ENCODE data around the gene FBF1. TPM values are rescaled to one million over a fixed set of nuclear protein-coding genes. Genes with fewer than 3 reads are reported as not detected.
"Not testable (repeated sequence)": the region's sequence is repeated elsewhere in the genome, so short reads cannot be mapped to it uniquely, and the experiment has no call there.

The FBF1 gene
- total RNA-seq, 1 experiment from 2014 or later = 13.5 TPM

DNA sequence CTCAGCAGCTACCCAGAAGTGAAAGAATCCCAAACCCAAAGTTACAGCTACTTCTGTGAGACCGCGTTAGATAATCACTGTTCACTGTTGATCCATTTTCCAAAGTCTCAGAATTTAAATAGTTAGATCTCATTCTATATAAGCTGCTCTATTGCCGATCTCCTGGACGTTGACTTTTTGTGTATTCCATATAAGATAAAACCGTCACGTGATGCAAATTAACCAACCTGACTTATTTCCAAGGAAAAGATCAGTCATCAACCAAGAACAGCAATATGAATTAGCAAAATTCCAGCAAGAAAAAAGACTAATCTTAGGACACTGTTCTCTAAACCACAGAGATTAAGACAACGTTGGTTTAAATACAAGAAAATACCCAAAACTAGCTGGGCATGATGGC, 29.8 kb upstream of the FBF1 start:
- DNase-seq = no peak
- Histone ChIP-seq H3K4me3 (no peak overlapping the region), H3K36me3 (peaks cover 12% of the 10 kb centered on the region; the same call in 1 of the 2 replicates), H3K27ac (no peak overlapping the region), H3K4me1 (no peaks in the 10 kb centered on the region), H3K27me3 (no peaks in the 10 kb centered on the region), H3K9me3 (replicated peaks) (no peaks in the 10 kb centered on the region)

- Histone ChIP-seq H3K4me1 (no peaks in the 10 kb centered on the region), H3K4me3 (no peak overlapping the region), H3K27ac (no peak overlapping the region), H3K9me3 (replicated peaks) (no peaks in the 10 kb centered on the region), H3K36me3 (peaks cover 12% of the 10 kb centered on the region; the same call in 1 of the 2 replicates), H3K27me3 (no peaks in the 10 kb centered on the region)
- DNase-seq = no peak
Observed at GRCh38 chr17:75970011-75970523, 29.2 kb upstream of the FBF1 start.

DNA sequence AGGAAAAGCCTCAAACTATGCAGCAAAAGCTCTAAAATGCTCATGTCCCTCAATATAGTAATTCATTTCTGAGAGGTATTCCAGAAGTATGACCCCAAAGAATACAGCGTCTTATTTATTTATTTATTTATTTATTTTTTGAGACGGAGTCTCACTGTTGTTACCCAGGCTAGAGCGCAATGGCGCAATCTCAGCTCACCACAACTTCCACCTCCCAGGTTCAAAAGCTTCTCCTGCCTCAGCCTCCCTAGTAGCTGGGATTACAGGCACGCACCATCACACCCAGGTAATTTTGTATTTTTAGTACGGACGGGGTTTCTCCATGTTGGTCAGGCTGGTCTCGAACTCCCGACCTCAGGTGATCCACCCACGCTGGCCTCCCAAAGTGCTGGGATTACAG, 28.2 kb upstream of the FBF1 start:
- not testable (repeated sequence) for H3K27ac ChIP-seq; H3K9me3 ChIP-seq (replicated peaks); DNase-seq; H3K4me1 ChIP-seq; H3K27me3 ChIP-seq; H3K4me3 ChIP-seq
- peaks cover 12% of the 10 kb centered on the region; the same call in 1 of the 2 replicates for H3K36me3 ChIP-seq

- Histone ChIP-seq H3K4me1 (no peaks in the 10 kb centered on the region), H3K4me3 (no peak overlapping the region), H3K27ac (no peak overlapping the region), H3K9me3 (replicated peaks) (no peaks in the 10 kb centered on the region), H3K27me3 (no peaks in the 10 kb centered on the region), H3K36me3 (peaks cover 10% of the 10 kb centered on the region; the same call in 1 of the 2 replicates)
- DNase-seq = no peak
Observed at GRCh38 chr17:75965468-75965867, 24.6 kb upstream of the FBF1 start.

DNA sequence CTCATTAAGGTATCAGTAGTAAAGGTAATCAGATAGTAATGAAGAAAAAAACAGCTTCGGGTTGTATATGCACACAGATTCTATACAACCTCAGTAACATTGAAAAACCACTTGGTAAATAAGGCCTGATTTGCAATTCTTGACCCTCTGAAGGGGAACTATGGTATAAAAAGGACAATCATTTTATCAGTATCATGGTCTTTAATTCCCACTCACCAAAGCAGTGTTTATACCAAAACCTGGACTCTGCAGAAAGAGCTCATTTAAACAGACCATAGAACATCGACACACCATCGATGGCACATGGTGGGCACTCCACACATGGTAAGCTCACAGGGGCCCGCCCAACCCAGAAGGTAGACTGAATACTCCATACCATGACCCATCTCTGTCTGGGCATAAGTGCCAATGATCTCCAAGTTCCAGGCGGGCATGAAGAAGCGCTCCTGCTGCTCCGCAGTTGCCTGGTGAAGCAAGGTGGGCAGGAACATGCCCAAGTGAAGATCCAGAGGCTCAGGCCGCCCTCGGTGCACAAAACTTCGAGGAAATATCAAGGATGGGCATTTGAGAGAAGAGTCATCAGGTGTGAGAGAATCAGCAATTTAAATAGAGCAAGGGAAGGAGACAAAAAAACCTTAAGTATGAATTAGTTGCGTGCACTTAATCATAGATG, 19.1 kb upstream of the FBF1 start:
- no peaks in the 10 kb centered on the region for H3K9me3 ChIP-seq (replicated peaks)
- H3K4me3 ChIP-seq = no peak overlapping the region
- no peaks in the 10 kb centered on the region for H3K27me3 ChIP-seq
- peaks cover 21% of the 10 kb centered on the region for H3K36me3 ChIP-seq
- H3K27ac ChIP-seq = no peak overlapping the region
- H3K4me1 ChIP-seq = no peaks in the 10 kb centered on the region
- no peak for DNase-seq

- no peak overlapping the region for H3K27ac ChIP-seq
- H3K4me3 ChIP-seq = no peak overlapping the region
- H3K4me1 ChIP-seq = no peaks in the 10 kb centered on the region
- H3K36me3 ChIP-seq = peaks cover 21% of the 10 kb centered on the region
- H3K27me3 ChIP-seq = no peaks in the 10 kb centered on the region
- no peaks in the 10 kb centered on the region for H3K9me3 ChIP-seq (replicated peaks)
- DNase-seq = no peak
Observed at GRCh38 chr17:75959051-75959838, 18.4 kb upstream of the FBF1 start.

GRCh38 chr17:75950855-75951554, 10.2 kb upstream of the FBF1 start:
- Histone ChIP-seq H3K4me1 (peaks cover 20% of the 10 kb centered on the region), H3K27me3 (no peaks in the 10 kb centered on the region), H3K27ac (peak overlapping the region; percentile 47), H3K9me3 (replicated peaks) (no peaks in the 10 kb centered on the region), H3K36me3 (peaks cover 50% of the 10 kb centered on the region), H3K4me3 (no peak overlapping the region)
- peak; percentile 88 to 94 for DNase-seq

GRCh38 chr17:75950421-75950820, 9.6 kb upstream of the FBF1 start:
- DNase-seq = peak; percentile 19 to 58
- Histone ChIP-seq H3K4me3 (no peak overlapping the region), H3K4me1 (peaks cover 22% of the 10 kb centered on the region), H3K36me3 (peaks cover 45% of the 10 kb centered on the region), H3K27me3 (no peaks in the 10 kb centered on the region), H3K9me3 (replicated peaks) (no peaks in the 10 kb centered on the region), H3K27ac (peak overlapping the region; percentile 47)

GRCh38 chr17:75945211-75945610, 4.4 kb upstream of the FBF1 start:
- Histone ChIP-seq H3K27ac (no peak overlapping the region), H3K36me3 (peaks cover 26% of the 10 kb centered on the region), H3K4me1 (peaks cover 18% of the 10 kb centered on the region), H3K27me3 (no peaks in the 10 kb centered on the region), H3K9me3 (replicated peaks) (no peaks in the 10 kb centered on the region), H3K4me3 (no peak overlapping the region)
- peak in 1 of 2 experiments; percentile 61 for DNase-seq

- Histone ChIP-seq H3K27ac (no peak overlapping the region), H3K4me1 (peaks cover 13% of the 10 kb centered on the region), H3K36me3 (peaks cover 15% of the 10 kb centered on the region), H3K27me3 (no peaks in the 10 kb centered on the region), H3K4me3 (no peak overlapping the region), H3K9me3 (replicated peaks) (no peaks in the 10 kb centered on the region)
- no peak for DNase-seq
Observed at GRCh38 chr17:75943491-75943890, 2.6 kb upstream of the FBF1 start.

DNA sequence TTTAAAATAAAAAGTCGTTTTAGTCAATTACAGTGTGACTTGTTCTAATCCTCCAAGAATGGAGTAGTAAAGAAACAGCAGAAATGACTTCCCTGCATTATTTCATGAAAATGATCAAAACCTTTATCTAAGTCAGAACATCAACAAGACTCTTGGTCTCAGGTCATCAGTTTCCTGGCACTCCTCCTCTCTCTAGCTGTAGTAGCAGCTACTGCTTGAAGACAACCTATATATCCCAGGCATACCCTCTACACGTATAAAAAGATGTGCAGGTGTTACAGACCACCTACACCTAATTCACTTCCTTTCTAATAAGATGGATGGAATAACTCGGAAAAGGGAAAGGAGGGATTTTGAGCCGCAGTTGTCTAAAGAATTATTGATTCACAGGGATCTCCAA, 1.6 kb upstream of the FBF1 start:
- DNase-seq = no peak
- no peaks in the 10 kb centered on the region for H3K9me3 ChIP-seq (replicated peaks)
- H3K27me3 ChIP-seq = no peaks in the 10 kb centered on the region
- H3K4me3 ChIP-seq = no peak overlapping the region
- peaks cover 13% of the 10 kb centered on the region for H3K4me1 ChIP-seq
- H3K36me3 ChIP-seq = peaks cover 9% of the 10 kb centered on the region; the same call in 1 of the 2 replicates
- H3K27ac ChIP-seq = no peak overlapping the region

DNA sequence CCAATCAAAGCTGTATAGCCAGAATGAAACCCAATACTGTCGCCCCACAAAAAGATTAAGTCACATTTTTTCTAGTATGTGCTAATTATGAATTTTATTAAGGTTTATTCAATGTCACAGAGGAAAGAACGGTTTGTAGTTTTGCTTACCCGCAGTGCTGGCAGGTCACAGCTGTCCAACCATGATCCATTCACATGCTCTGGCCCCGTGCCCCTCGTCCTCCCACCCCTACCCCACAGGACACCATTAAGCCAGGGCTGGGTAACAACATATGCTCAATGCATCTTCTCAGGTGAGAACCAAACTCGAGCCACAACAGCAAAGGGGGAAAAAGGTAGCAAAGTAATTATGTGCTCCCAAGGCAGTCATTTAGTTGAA, 589 bp upstream of the FBF1 start:
- H3K36me3 ChIP-seq = peaks cover 5% of the 10 kb centered on the region; the same call in 1 of the 2 replicates
- no peaks in the 10 kb centered on the region for H3K9me3 ChIP-seq (replicated peaks)
- no peaks in the 10 kb centered on the region for H3K27me3 ChIP-seq
- H3K4me1 ChIP-seq = peaks cover 13% of the 10 kb centered on the region
- H3K4me3 ChIP-seq = peak overlapping the region; percentile 70
- DNase-seq = peak; percentile 33 to 49
- H3K27ac ChIP-seq = peak overlapping the region; percentile 56

DNA sequence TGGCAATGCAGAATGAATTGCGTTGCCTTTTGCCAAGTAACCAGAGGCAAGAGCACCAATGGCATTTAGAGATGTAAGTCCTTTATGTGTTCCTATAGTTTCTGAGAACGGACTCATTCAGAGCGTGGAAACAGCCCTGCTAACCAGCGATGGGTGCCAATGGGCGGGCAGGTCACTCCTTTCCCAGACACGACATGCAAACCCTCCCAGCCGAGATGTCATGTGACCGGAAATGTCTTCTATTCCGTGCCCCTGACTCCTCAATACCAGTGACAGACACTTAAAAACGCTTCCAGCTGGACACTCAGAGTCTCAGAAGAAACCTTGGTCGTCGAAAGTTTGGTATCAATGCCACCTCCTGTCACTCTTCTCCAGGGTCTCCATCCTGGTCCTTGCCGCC, 3.2 kb downstream of the FBF1 start:
- Histone ChIP-seq H3K4me1 (peaks cover 6% of the 10 kb centered on the region), H3K9me3 (replicated peaks) (no peaks in the 10 kb centered on the region), H3K36me3 (no peaks in the 10 kb centered on the region), H3K4me3 (no peak overlapping the region), H3K27me3 (no peaks in the 10 kb centered on the region), H3K27ac (no peak overlapping the region)
- no peak for DNase-seq

GRCh38 chr17:75933808-75934207, 7.0 kb downstream of the FBF1 start:
- no peak for DNase-seq
- Histone ChIP-seq H3K4me3 (no peak overlapping the region), H3K36me3 (0 out of 2 replicates have a peak, but pooled peaks cover 6% of the 10 kb centered on the region), H3K27me3 (no peaks in the 10 kb centered on the region), H3K9me3 (replicated peaks) (no peaks in the 10 kb centered on the region), H3K4me1 (no peaks in the 10 kb centered on the region), H3K27ac (no peak overlapping the region)

DNA sequence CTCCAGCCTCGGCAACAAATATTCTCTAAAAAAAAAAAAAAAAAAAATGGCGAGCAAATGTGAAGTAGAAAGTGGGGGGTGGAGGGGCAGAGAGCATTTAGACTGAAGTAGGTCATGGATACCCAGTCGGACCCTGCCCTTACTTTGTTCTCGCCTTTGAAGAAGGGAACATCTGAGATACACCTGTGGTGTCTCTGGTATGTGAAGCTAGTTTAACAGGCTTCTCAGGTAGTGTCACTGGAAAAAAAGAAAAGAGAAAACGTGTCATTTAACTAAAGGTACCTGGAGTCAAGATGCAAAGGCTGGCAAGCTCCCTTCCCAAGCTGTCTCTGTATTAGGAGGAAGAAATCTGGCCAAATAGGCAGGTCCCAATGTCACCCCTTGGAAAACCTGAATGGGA, 8.0 kb downstream of the FBF1 start:
- Histone ChIP-seq H3K27ac (no peak overlapping the region), H3K4me3 (no peak overlapping the region), H3K27me3 (no peaks in the 10 kb centered on the region), H3K36me3 (0 out of 2 replicates have a peak, but pooled peaks cover 6% of the 10 kb centered on the region), H3K4me1 (no peaks in the 10 kb centered on the region), H3K9me3 (replicated peaks) (no peaks in the 10 kb centered on the region)
- DNase-seq = no peak
